ENCODE data around the gene EXOSC5. TPM values are rescaled to one million over a fixed set of nuclear protein-coding genes. Genes with fewer than 3 reads are reported as not detected.
A peak's percentile ranks its signal among the peaks of the same experiment; 100 is the strongest.

Gene EXOSC5
- total and polyA plus RNA-seq, 2 of the 13 experiments (the other 11 are each of a cell fraction or from before 2014, with no cell fraction given): 24.1 to 26.5 TPM

DNA sequence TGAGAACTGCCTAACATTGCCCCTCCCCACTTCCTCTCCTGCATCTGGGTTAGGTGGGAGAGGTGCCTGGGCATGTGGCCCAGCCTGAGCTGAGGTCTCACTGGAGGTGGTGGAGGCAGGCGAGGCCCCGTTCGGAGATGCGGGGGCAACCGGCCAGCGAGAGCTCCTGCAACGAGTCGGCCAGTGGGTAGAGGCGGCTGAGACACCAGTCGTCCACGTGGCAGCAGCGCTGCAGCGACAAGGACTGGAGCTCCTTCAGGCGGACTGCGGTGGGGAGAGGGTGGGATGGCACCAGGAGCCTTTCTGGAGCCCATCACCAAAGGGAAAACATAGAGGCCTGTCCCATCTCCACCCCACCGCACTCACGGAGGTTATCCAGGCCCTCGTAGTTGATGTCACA, 36.0 kb upstream of the EXOSC5 start:
- Histone ChIP-seq H3K27me3 (ENCODE audit: control insufficient read depth in 1 of 2, insufficient read depth in 2 of 2, low read length in 2 of 2) (no peaks in the 10 kb centered on the region), H4K20me1 (ENCODE audit: insufficient read depth, low read length) (no peaks in the 10 kb centered on the region), H3K9me3 (ENCODE audit: low read length) (no peaks in the 10 kb centered on the region), H2AFZ (ENCODE audit: low read length) (no peak overlapping the region), H3K9ac (ENCODE audit: insufficient read depth, low read depth, low read length) (no peak overlapping the region), H3K4me2 (ENCODE audit: low read depth, low read length) (no peak overlapping the region), H3K79me2 (ENCODE audit: insufficient read depth, low read length) (no peaks in the 10 kb centered on the region), H3K4me3 (replicated peaks in 1 of 3; ENCODE audit: insufficient read depth in 1 of 3, low read depth in 2 of 3, low read length in 3 of 3) (no peak overlapping the region), H3K4me1 (ENCODE audit: insufficient read depth, low read length) (peaks cover 22% of the 10 kb centered on the region), H3K27ac (ENCODE audit: extremely low read length, insufficient read depth, low read length) (no peak overlapping the region), H3K36me3 (replicated peaks in 1 of 2; ENCODE audit: control insufficient read depth in 1 of 2, insufficient read depth in 2 of 2, low read length in 2 of 2) (peaks cover 11 to 26% of the 10 kb centered on the region in 2 experiments; a peak in 4 of 5 replicates)
- ChIA-PET POLR2A (interaction anchor here (0.7 kb wide), 1 partner anchor 23 kb away, joined by 3 read pairs; no protein-coding TSS in a partner anchor), CTCF (ENCODE audit: low intra/inter-chr PET ratio, low total read pairs) (no interaction called here)
- FAIRE-seq (no peak), ATAC-seq (no peak), DNase-seq (ENCODE audit: low spot score) (no peak)
- in situ Hi-C loops (cut with HindIII; ENCODE audit: extremely low pct_ligation_motif_present, low pct_unique_long_range_greater_than_20kb) (no loop called here), intact Hi-C loops (cut with micrococcal nuclease; ENCODE audit: unreplicated experiment) (no loop called here)
- BruUV-seq (replicated peaks): no TSS peak
- whole genome bisulfite sequencing (ENCODE audit: low lambda C conversion rate): 100% methylated on average over 10 of the region's 18 CpGs
- 0 out of 2 replicates have a peak, but pooled peaks have one; percentile 29 for TF ChIP-seq RBFOX2 (IDR thresholded peaks at IDR 0.05; ENCODE audit: low read depth, low read length)
- peak; percentile 63 for TF ChIP-seq AGO2 (optimal IDR thresholded peaks at IDR 0.05; ENCODE audit: low read depth, low read length)
- TF ChIP-seq NFKB2 (CRISPR knock-in tag; IDR thresholded peaks at IDR 0.05; ENCODE audit: borderline replicate concordance): no peak

DNA sequence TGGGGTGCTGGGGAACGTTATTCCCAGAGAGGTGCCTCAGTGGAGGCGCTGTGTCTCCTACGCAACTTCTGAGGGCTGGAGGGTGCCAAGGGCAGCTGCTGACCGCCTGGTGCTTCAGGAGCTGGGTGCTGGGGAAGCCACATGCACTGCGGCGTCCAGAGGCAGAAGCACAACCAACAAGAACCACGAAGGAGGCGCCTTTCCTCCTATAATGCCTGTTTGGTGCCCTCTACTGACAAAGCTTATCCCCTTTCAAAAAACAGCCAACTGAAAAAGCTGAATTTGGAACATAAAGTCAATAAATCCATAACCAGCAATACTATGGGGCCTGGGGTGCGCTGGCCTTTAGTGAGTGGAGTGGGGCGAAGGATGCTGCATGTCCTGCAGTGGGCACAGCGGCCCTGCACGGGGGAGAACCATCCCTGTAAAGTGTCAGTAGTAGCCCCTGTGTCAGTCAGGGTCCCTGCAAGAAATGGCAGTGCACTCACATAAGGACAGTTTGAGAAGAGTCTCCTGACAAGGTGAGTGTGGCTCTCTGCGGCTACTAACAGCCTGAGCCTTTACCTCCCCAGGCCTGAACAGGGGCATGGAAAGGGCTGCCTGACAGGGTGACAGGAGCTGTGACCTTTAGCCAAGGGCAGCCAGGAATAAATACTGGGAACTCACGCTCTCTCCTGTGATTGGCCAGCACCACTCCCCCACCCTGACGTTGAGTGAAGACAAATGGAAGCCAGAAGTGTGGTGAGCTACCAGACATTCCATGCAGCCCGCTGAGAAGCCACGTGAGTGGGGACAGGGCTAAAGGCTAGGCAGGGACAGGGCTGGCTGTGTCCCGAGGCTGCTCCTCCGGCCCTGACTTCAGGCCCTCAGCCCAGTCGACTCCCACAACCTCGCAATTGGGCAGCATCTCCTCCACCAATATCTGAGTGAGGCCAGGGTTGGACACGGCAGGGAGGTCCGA, 34.5 kb upstream of the EXOSC5 start:
- Histone ChIP-seq H3K4me3 (replicated peaks in 1 of 3; ENCODE audit: insufficient read depth in 1 of 3, low read depth in 2 of 3, low read length in 3 of 3) (no peak overlapping the region), H3K4me1 (ENCODE audit: insufficient read depth, low read length) (peaks cover 33% of the 10 kb centered on the region), H3K79me2 (ENCODE audit: insufficient read depth, low read length) (no peaks in the 10 kb centered on the region), H3K27me3 (ENCODE audit: control insufficient read depth in 1 of 2, insufficient read depth in 2 of 2, low read length in 2 of 2) (no peaks in the 10 kb centered on the region), H3K9me3 (ENCODE audit: low read length) (no peaks in the 10 kb centered on the region), H3K27ac (ENCODE audit: extremely low read length, insufficient read depth, low read length) (no peak overlapping the region), H4K20me1 (ENCODE audit: insufficient read depth, low read length) (no peaks in the 10 kb centered on the region), H3K36me3 (replicated peaks in 1 of 2; ENCODE audit: control insufficient read depth in 1 of 2, insufficient read depth in 2 of 2, low read length in 2 of 2) (peaks cover 11 to 25% of the 10 kb centered on the region in 2 experiments; a peak in 4 of 5 replicates), H3K4me2 (ENCODE audit: low read depth, low read length) (no peak overlapping the region), H2AFZ (ENCODE audit: low read length) (no peak overlapping the region), H3K9ac (ENCODE audit: insufficient read depth, low read depth, low read length) (no peak overlapping the region)
- WGBS (ENCODE audit: low lambda C conversion rate): 85% methylated on average over 20 of the region's 23 CpGs
- in situ Hi-C loops (cut with HindIII; ENCODE audit: extremely low pct_ligation_motif_present, low pct_unique_long_range_greater_than_20kb): no loop called here
- DNase-seq (ENCODE audit: low spot score) (peak; percentile 24), FAIRE-seq (peak; percentile 8), ATAC-seq (no peak)
- intact Hi-C loops (cut with micrococcal nuclease; ENCODE audit: unreplicated experiment): no loop called here
- CTCF ChIA-PET (ENCODE audit: low intra/inter-chr PET ratio, low total read pairs): interaction anchor here (1.4 kb wide), 1 partner anchor 110 kb away, joined by 4 read pairs; no protein-coding TSS in a partner anchor
- BruUV-seq (replicated peaks): TSS peak; percentile 28
- POLR2A ChIA-PET: interaction anchor here (0.6 to 1.9 kb wide), 4 partner anchors 8 to 95 kb away, joined by 3 to 9 read pairs (median 4); partner anchors contain the start of genes B9D2 and DMAC2
- TF ChIP-seq, protein P1, sequence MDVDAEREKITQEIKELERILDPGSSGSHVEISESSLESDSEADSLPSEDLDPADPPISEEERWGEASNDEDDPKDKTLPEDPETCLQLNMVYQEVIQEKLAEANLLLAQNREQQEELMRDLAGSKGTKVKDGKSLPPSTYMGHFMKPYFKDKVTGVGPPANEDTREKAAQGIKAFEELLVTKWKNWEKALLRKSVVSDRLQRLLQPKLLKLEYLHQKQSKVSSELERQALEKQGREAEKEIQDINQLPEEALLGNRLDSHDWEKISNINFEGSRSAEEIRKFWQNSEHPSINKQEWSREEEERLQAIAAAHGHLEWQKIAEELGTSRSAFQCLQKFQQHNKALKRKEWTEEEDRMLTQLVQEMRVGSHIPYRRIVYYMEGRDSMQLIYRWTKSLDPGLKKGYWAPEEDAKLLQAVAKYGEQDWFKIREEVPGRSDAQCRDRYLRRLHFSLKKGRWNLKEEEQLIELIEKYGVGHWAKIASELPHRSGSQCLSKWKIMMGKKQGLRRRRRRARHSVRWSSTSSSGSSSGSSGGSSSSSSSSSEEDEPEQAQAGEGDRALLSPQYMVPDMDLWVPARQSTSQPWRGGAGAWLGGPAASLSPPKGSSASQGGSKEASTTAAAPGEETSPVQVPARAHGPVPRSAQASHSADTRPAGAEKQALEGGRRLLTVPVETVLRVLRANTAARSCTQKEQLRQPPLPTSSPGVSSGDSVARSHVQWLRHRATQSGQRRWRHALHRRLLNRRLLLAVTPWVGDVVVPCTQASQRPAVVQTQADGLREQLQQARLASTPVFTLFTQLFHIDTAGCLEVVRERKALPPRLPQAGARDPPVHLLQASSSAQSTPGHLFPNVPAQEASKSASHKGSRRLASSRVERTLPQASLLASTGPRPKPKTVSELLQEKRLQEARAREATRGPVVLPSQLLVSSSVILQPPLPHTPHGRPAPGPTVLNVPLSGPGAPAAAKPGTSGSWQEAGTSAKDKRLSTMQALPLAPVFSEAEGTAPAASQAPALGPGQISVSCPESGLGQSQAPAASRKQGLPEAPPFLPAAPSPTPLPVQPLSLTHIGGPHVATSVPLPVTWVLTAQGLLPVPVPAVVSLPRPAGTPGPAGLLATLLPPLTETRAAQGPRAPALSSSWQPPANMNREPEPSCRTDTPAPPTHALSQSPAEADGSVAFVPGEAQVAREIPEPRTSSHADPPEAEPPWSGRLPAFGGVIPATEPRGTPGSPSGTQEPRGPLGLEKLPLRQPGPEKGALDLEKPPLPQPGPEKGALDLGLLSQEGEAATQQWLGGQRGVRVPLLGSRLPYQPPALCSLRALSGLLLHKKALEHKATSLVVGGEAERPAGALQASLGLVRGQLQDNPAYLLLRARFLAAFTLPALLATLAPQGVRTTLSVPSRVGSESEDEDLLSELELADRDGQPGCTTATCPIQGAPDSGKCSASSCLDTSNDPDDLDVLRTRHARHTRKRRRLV (CRISPR knock-in tag; IDR thresholded peaks at IDR 0.05): no peak
- TF ChIP-seq, protein P2, sequence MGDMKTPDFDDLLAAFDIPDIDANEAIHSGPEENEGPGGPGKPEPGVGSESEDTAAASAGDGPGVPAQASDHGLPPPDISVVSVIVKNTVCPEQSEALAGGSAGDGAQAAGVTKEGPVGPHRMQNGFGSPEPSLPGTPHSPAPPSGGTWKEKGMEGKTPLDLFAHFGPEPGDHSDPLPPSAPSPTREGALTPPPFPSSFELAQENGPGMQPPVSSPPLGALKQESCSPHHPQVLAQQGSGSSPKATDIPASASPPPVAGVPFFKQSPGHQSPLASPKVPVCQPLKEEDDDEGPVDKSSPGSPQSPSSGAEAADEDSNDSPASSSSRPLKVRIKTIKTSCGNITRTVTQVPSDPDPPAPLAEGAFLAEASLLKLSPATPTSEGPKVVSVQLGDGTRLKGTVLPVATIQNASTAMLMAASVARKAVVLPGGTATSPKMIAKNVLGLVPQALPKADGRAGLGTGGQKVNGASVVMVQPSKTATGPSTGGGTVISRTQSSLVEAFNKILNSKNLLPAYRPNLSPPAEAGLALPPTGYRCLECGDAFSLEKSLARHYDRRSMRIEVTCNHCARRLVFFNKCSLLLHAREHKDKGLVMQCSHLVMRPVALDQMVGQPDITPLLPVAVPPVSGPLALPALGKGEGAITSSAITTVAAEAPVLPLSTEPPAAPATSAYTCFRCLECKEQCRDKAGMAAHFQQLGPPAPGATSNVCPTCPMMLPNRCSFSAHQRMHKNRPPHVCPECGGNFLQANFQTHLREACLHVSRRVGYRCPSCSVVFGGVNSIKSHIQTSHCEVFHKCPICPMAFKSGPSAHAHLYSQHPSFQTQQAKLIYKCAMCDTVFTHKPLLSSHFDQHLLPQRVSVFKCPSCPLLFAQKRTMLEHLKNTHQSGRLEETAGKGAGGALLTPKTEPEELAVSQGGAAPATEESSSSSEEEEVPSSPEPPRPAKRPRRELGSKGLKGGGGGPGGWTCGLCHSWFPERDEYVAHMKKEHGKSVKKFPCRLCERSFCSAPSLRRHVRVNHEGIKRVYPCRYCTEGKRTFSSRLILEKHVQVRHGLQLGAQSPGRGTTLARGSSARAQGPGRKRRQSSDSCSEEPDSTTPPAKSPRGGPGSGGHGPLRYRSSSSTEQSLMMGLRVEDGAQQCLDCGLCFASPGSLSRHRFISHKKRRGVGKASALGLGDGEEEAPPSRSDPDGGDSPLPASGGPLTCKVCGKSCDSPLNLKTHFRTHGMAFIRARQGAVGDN (CRISPR knock-in tag; IDR thresholded peaks at IDR 0.05): peak; percentile 27; the same call in 1 of the 2 replicates
- TF ChIP-seq ZNF230 (CRISPR knock-in tag; IDR thresholded peaks at IDR 0.05): no peak
